ENCODE results near the gene NCKAP5. TPM values are rescaled to one million over a fixed set of nuclear protein-coding genes. Genes with fewer than 3 reads are reported as not detected.

Gene NCKAP5
- polyA plus RNA-seq, 1 experiment = 16.6 TPM

DNA sequence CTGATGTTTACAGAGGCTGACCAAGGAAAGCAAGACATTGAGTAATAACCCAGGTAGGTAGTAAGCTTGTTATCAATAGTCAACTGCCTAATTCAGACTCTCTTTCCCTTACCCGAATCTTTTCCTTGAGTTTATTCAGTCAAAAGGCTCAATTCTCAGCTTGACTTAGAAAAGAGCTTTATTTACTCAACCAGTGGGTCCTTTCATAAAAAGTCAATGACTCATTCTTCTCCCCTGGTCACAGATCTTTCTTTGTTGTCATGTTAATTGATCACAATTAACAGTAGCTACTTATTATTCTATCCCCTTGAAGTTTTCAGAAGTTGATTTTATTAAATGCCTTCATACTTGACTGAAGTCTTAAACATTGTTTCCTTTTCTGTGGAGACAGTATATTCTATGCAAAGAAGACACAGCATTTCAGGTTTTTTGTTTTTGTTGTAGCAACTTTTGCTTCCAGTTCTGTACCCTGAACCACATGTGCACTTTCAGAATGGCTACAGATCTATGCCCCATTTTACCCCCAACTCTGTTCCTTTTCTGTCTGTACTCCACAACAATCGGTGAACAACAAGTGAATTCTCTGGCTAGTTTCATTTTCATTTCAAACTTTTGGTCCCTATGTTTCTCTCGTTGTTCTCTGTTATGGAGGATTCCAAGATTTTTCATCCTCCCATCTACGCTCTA, 428.3 kb downstream of the NCKAP5 start:
- no peaks in the 10 kb centered on the region for H3K27me3 ChIP-seq (ENCODE audit: control insufficient read depth, insufficient read depth, low read length)
- H3K4me3 ChIP-seq (ENCODE audit: low read depth, low read length) = no peak overlapping the region
- no peak overlapping the region for H3K27ac ChIP-seq (ENCODE audit: low read depth, low read length)
- POLR2A ChIA-PET = no interaction called here
- CTCF ChIA-PET = interaction anchor here (1.4 kb wide), 1 partner anchor 593 kb away, joined by 6 read pairs; no protein-coding TSS in a partner anchor
- TF ChIP-seq CTCF (IDR thresholded peaks at IDR 0.05; ENCODE audit: low read depth, low read length) = no peak
- no peaks in the 10 kb centered on the region for H3K9me3 ChIP-seq (ENCODE audit: control insufficient read depth, insufficient read depth, low read length)
- no peak for DNase-seq (ENCODE audit: low read depth, low spot score)

GRCh38 chr2:133138693-133139092, 429.6 kb downstream of the NCKAP5 start:
- Histone ChIP-seq H3K27ac (ENCODE audit: low read depth, low read length) (no peak overlapping the region), H3K4me3 (ENCODE audit: low read depth, low read length) (no peak overlapping the region), H3K9me3 (ENCODE audit: control insufficient read depth, insufficient read depth, low read length) (no peaks in the 10 kb centered on the region), H3K27me3 (ENCODE audit: control insufficient read depth, insufficient read depth, low read length) (no peaks in the 10 kb centered on the region)
- no peak for TF ChIP-seq CTCF (IDR thresholded peaks at IDR 0.05; ENCODE audit: low read depth, low read length)
- DNase-seq (ENCODE audit: low read depth, low spot score) = no peak
- ChIA-PET CTCF (no interaction called here), POLR2A (no interaction called here)

GRCh38 chr2:133135035-133135654, 433.1 kb downstream of the NCKAP5 start:
- CTCF ChIA-PET = interaction anchor here (0.9 to 2.4 kb wide), 2 partner anchors 58 to 709 kb away, joined by 4 to 6 read pairs; no protein-coding TSS in a partner anchor

GRCh38 chr2:133130548-133131246, 437.6 kb downstream of the NCKAP5 start:
- DNase-seq (ENCODE audit: low read depth, low spot score) = no peak
- ChIA-PET POLR2A (no interaction called here), CTCF (no interaction called here)
- Histone ChIP-seq H3K27me3 (ENCODE audit: control insufficient read depth, insufficient read depth, low read length) (no peaks in the 10 kb centered on the region), H3K4me3 (ENCODE audit: low read depth, low read length) (no peak overlapping the region), H3K27ac (ENCODE audit: low read depth, low read length) (no peak overlapping the region), H3K9me3 (ENCODE audit: control insufficient read depth, insufficient read depth, low read length) (no peaks in the 10 kb centered on the region)
- TF ChIP-seq CTCF (IDR thresholded peaks at IDR 0.05; ENCODE audit: low read depth, low read length) = no peak

More at GRCh38 chr2:133135035-133135654, 433.1 kb downstream of the NCKAP5 start:
- H3K27me3 ChIP-seq (ENCODE audit: control insufficient read depth, insufficient read depth, low read length) = no peaks in the 10 kb centered on the region
- no peak for TF ChIP-seq CTCF (IDR thresholded peaks at IDR 0.05; ENCODE audit: low read depth, low read length)
- no peak overlapping the region for H3K27ac ChIP-seq (ENCODE audit: low read depth, low read length)
- H3K4me3 ChIP-seq (ENCODE audit: low read depth, low read length) = no peak overlapping the region
- POLR2A ChIA-PET = no interaction called here
- no peak for DNase-seq (ENCODE audit: low read depth, low spot score)
- no peaks in the 10 kb centered on the region for H3K9me3 ChIP-seq (ENCODE audit: control insufficient read depth, insufficient read depth, low read length)

GRCh38 chr2:133124446-133124845, 443.8 kb downstream of the NCKAP5 start:
- TF ChIP-seq CTCF (IDR thresholded peaks at IDR 0.05; ENCODE audit: low read depth, low read length) = no peak
- DNase-seq (ENCODE audit: low read depth, low spot score) = no peak
- ChIA-PET POLR2A (no interaction called here), CTCF (no interaction called here)
- H3K27me3 ChIP-seq (ENCODE audit: control insufficient read depth, insufficient read depth, low read length) = no peaks in the 10 kb centered on the region
- H3K4me3 ChIP-seq (ENCODE audit: low read depth, low read length) = no peak overlapping the region
- no peak overlapping the region for H3K27ac ChIP-seq (ENCODE audit: low read depth, low read length)
- no peaks in the 10 kb centered on the region for H3K9me3 ChIP-seq (ENCODE audit: control insufficient read depth, insufficient read depth, low read length)

Measured in AG04450 (cell line).